ENCODE results near the gene NMNAT2.
"Not testable (repeated sequence)": the region's sequence is repeated elsewhere in the genome, so short reads cannot be mapped to it uniquely, and the experiment has no call there.

The NMNAT2 gene

GRCh38 chr1:183278739-183279591, 139.2 kb downstream of the NMNAT2 start:
- TF ChIP-seq CTCF (IDR thresholded peaks at IDR 0.05; ENCODE audit: insufficient read depth, missing control alignments) = no peak
- no peak for DNase-seq (ENCODE audit: insufficient read length, low spot score)

DNA sequence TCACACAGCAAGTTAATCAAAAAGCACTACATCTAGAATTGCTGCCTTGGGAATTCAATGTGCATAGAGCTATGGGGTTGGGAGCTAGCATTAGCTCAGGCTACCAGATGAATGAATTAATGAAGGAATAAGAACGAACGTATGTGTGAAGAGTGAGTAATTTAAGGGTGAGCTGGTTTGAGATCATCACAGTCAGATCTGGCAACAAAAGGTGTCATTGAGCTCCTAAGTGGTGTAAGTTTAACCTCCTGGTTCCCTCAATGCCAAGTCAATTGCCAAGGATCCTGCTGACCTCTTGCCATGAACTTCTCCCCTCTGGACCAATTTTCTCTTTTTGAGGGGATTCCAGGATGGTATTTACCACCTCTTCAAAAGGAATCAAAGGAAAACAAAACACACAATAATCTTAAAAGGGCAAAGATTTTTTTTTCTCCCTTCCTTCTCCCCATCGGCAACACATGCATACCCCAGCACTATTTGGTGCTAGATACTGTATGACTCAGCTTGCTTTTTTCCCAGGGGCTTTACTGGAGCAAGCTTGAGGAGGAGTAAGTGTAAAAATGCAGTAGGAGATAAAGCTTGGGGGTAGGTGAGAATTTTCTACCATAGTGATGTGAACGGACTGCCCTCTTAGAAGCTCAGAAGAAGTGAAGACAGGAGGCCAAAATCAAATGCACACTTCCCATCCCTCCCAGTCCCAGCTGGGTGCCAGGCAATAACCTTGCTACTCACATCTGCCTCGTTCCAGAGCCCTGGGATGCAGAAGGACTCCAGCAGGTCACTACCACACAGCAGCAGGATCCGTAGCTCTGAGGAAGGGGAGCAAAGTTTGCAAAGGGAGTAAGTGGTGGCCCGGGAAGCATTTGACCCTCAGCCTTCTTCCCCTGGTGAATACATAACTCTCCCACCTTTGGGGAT, 140.1 kb downstream of the NMNAT2 start:
- FAIRE-seq = no peak

More at GRCh38 chr1:183278739-183279591, 139.2 kb downstream of the NMNAT2 start:
- FAIRE-seq = no peak

GRCh38 chr1:183276386-183277080, 141.6 kb downstream of the NMNAT2 start:
- FAIRE-seq = no peak
- no peak for DNase-seq (ENCODE audit: insufficient read length, low spot score)

More for the DNA sequence above, 140.1 kb downstream of the NMNAT2 start:
- no peak for DNase-seq (ENCODE audit: insufficient read length, low spot score)
- TF ChIP-seq CTCF (IDR thresholded peaks at IDR 0.05; ENCODE audit: insufficient read depth, missing control alignments) = no peak

DNA sequence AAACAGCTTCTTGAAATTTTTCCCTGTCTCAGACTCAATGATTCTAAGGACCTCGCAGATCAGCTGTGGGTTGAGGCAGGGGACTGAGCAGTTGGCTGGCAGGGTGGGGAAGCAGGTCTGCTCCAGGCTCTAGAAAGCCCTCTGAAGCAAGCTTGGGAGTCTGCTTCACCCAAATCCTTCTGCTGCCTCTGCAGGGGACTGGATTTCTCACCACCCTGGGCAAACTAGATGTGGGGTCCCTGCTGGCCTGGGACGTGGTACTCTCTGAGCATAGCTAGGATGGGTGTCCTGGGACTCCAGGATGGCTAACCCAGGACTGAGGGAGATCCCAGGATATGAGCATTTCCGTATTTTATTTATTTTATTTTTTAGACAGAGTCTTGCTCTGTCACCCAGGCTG, 142.9 kb downstream of the NMNAT2 start:
- DNase-seq (ENCODE audit: insufficient read length, low spot score) (no peak), FAIRE-seq (no peak)
- TF ChIP-seq CTCF (IDR thresholded peaks at IDR 0.05; ENCODE audit: insufficient read depth, missing control alignments) = no peak

More at GRCh38 chr1:183276386-183277080, 141.6 kb downstream of the NMNAT2 start:
- no peak for TF ChIP-seq CTCF (IDR thresholded peaks at IDR 0.05; ENCODE audit: insufficient read depth, missing control alignments)

GRCh38 chr1:183274836-183275235, 143.3 kb downstream of the NMNAT2 start:
- FAIRE-seq (no peak), DNase-seq (ENCODE audit: insufficient read length, low spot score) (no peak)
- TF ChIP-seq CTCF (IDR thresholded peaks at IDR 0.05; ENCODE audit: insufficient read depth, missing control alignments) = no peak

GRCh38 chr1:183273984-183274383, 144.2 kb downstream of the NMNAT2 start:
- not testable (repeated sequence) for DNase-seq (ENCODE audit: insufficient read length, low spot score); FAIRE-seq

DNA sequence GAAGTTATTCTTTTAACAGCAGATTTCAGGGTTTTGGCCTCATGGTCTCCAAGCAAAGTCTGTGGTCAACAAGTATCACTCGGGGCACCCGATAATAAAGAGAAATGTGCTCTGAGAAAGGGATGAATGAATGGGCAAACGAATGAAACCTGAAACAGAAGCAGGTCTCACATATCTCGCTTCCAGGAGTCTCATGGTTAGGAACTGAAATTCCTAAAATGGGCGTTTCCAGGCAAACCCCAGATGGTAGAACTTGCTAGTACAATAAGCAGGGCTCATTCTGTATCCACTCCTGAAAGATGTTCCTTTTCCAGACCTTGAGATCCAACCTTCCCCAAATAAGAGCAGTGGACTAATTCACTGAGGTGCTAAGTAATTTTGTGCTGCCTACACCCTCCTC, 144.9 kb downstream of the NMNAT2 start:
- FAIRE-seq (no peak), DNase-seq (ENCODE audit: insufficient read length, low spot score) (no peak)
- TF ChIP-seq CTCF (IDR thresholded peaks at IDR 0.05; ENCODE audit: insufficient read depth, missing control alignments) = no peak
